K562 (cell line): Measurements from ENCODE around the gene SAP30L. TPM values are rescaled to one million over a fixed set of nuclear protein-coding genes. Genes with fewer than 3 reads are reported as not detected.
A peak's percentile ranks its signal among the peaks of the same experiment; 100 is the strongest.

ENCODE experiments used
- E2F6 ChIP-seq, 2 experiments: IDR thresholded peaks; 2 replicates each; pipeline ENCODE4 v1.6.1; 2011; ENCODE audit warnings: borderline replicate concordance in 1 of 2, control low read depth in 1 of 2, low read depth in 1 of 2, low read length in 1 of 2, mild to moderate bottlenecking in 1 of 2, mixed read lengths in 1 of 2, moderate library complexity in 1 of 2; ENCODE audit not compliant: insufficient read depth in 1 of 2, insufficient read length in 1 of 2, poor library complexity in 1 of 2, severe bottlenecking in 1 of 2; ENCODE audit errors: extremely low read depth in 1 of 2
- E2F8 ChIP-seq: fragments of 450-650 bp; IDR thresholded peaks from 2 replicates; pipeline ENCODE4 v1.7.1; 2018; ENCODE audit warnings: mild to moderate bottlenecking, low read depth; ENCODE audit not compliant: partially characterized antibody
- EP400 ChIP-seq: fragments of 450-650 bp; IDR thresholded peaks from 2 replicates; pipeline ENCODE4 v1.6.1; 2017; ENCODE audit warnings: antibody characterized with exemption, mild to moderate bottlenecking, moderate library complexity
- GABPB1 ChIP-seq: sonication (generic); formaldehyde crosslinking; IDR thresholded peaks from 2 replicates; pipeline ENCODE4 v1.8.0; 2022; ENCODE audit warnings: mild to moderate bottlenecking, missing genetic modification reagents
- GATAD2A ChIP-seq: fragments of 450-650 bp; IDR thresholded peaks from 2 replicates; pipeline ENCODE4 v1.6.1; 2017
- HBP1 ChIP-seq: fragments of 450-650 bp; formaldehyde crosslinking; IDR thresholded peaks from 2 replicates; pipeline ENCODE4 v1.4.0; 2022; ENCODE audit warnings: missing genetic modification characterization
- LARP7 ChIP-seq: fragments of 450-650 bp; IDR thresholded peaks from 2 replicates; pipeline ENCODE4 v1.6.1; 2016
- NBN ChIP-seq: fragments of 450-650 bp; IDR thresholded peaks from 2 replicates; pipeline ENCODE4 v1.6.1; 2016; ENCODE audit warnings: low read depth, mild to moderate bottlenecking
- NFYB ChIP-seq: IDR thresholded peaks from 2 replicates; pipeline ENCODE4 v1.6.1; 2011; ENCODE audit warnings: mild to moderate bottlenecking, moderate library complexity; ENCODE audit not compliant: insufficient read length; ENCODE audit errors: extremely low read depth
- POLR2A ChIP-seq: fragments of 450-650 bp; conservative IDR thresholded peaks from 2 replicates; pipeline ENCODE4 v1.6.1; 2016
- POLR2G ChIP-seq: fragments of 200-400 bp; formaldehyde crosslinking; IDR thresholded peaks from 2 replicates; pipeline ENCODE4 v1.6.1; 2017; ENCODE audit warnings: low read depth, mild to moderate bottlenecking, antibody characterized with exemption, low read length, moderate library complexity
- PRMT5 ChIP-seq: sonication (generic); formaldehyde crosslinking; IDR thresholded peaks from 2 replicates; pipeline ENCODE4 v1.5.0; 2020; ENCODE audit warnings: missing genetic modification reagents
- SOX6 ChIP-seq: fragments of 450-650 bp; IDR thresholded peaks from 2 replicates; pipeline ENCODE4 v1.6.1; 2014; ENCODE audit warnings: mild to moderate bottlenecking
- TEAD1 ChIP-seq, 2 experiments: fragments of 450-650 bp in 1 of 2; sonication (generic) in 1 of 2; formaldehyde crosslinking; IDR thresholded peaks; 2 replicates each; pipeline versions ENCODE4 v1.4.0 to v1.8.0; 2020 to 2022; ENCODE audit warnings: mild to moderate bottlenecking in 2 of 2, missing genetic modification reagents in 1 of 2
- UBTF ChIP-seq, 2 experiments: IDR thresholded peaks; 2 replicates each; pipeline ENCODE4 v1.6.1; 2012; ENCODE audit warnings: improper control_type of control experiment in 2 of 2, low read depth in 2 of 2, low read length in 2 of 2, borderline replicate concordance in 1 of 2
- ZNF347 ChIP-seq: fragments of 450-650 bp; formaldehyde crosslinking; IDR thresholded peaks from 2 replicates; pipeline ENCODE4 v1.4.0; 2020; ENCODE audit warnings: low read depth, mild to moderate bottlenecking, moderate library complexity
- polyA plus RNA-seq, 8 experiments: library from polyadenylated mRNA; depleted of rRNA in 4 of 8; stranded (reverse) in 5 of 8; unstranded in 3 of 8; fragments of >200 nt; fragmentation: Nextera tagmentation in 2 of 8; fragmentation: Illumina TruSeq in 1 of 8; extraction: Ambion mirVana in 2 of 8; extraction: Trizol in 1 of 8; gene quantifications; 2 replicates each; pipeline versions ENCODE4 v1.2.1 to v1.2.3, GENCODE V29; 2011 to 2014; ENCODE audit warnings: inconsistent platforms in 1 of 8, missing spikeins in 1 of 8
- total RNA-seq, 7 experiments: library from RNA; depleted of rRNA in 6 of 7; stranded (reverse); fragments of >200 nt in 6 of 7; fragmentation: Illumina TruSeq in 2 of 7; extraction: Trizol in 2 of 7; gene quantifications; 2 replicates each; pipeline versions ENCODE4 v1.2.1 to v1.2.3, GENCODE V29; 2011 to 2021; ENCODE audit warnings: low replicate concordance in 1 of 7

Gene SAP30L
- total and polyA plus RNA-seq, 9 of the 15 experiments (the other 6 are each of a cell fraction or from before 2014, with no cell fraction given) = 5.1 to 33.6 (median 28.1) TPM

GRCh38 chr5:154445422-154446194, at the start of gene SAP30L (continued):
- TF ChIP-seq POLR2G (peak; percentile 84), GATAD2A (no peak), LARP7 (peak; percentile 62; the same call in 1 of the 2 replicates), POLR2A (peak; percentile 82), EP400 (peak; percentile 25; the same call in 1 of the 2 replicates), NFYB (peak; percentile 91), NBN (peak; percentile 41; the same call in 1 of the 2 replicates), PRMT5 (no peak), UBTF (IDR thresholded peaks at IDR 0.05; ENCODE audit: borderline replicate concordance in 1 of 2, low read depth in 2 of 2, low read length in 2 of 2) (0 out of 4 replicates have a peak, but pooled peaks of 1 of the 2 experiments have one; percentile 46), HBP1 (0 out of 2 replicates have a peak, but pooled peaks have one; percentile 62), ZNF347 (CRISPR knock-in tag) (no peak), E2F8 (peak; percentile 55), GABPB1 (CRISPR knock-in tag) (peak; percentile 95), SOX6 (no peak), TEAD1 (CRISPR knock-in tag; IDR thresholded peaks at IDR 0.05) (0 out of 4 replicates have a peak, but pooled peaks of 1 of the 2 experiments have one; percentile 19), E2F6 (IDR thresholded peaks at IDR 0.05; ENCODE audit: borderline replicate concordance in 1 of 2, extremely low read depth in 1 of 2, insufficient read depth in 1 of 2, insufficient read length in 1 of 2, low read depth in 1 of 2, low read length in 1 of 2, poor library complexity in 1 of 2, severe bottlenecking in 1 of 2) (peak in 1 of 2 experiments; percentile 49)
